H1 (cell line): ENCODE results near the gene CAMKMT.

Source experiments
- CEBPB ChIP-seq: IDR thresholded peaks from 2 replicates; pipeline ENCODE4 v1.6.1; 2012; ENCODE audit warnings: low read depth, low read length
- KDM1A ChIP-seq: fragments of 200-600, 300-600 bp; sonication (generic); IDR thresholded peaks from 2 replicates; pipeline ENCODE4 v1.7.1; 2016; ENCODE audit warnings: mild to moderate bottlenecking, low read length, borderline replicate concordance
- MAFK ChIP-seq: IDR thresholded peaks from 2 replicates; pipeline ENCODE4 v1.6.1; 2012; ENCODE audit warnings: low read depth, mild to moderate bottlenecking, improper control_type of control experiment, low read length
- MAX ChIP-seq: IDR thresholded peaks from 2 replicates; pipeline ENCODE4 v1.6.1; 2012; ENCODE audit warnings: inconsistent platforms
- POLR2A ChIP-seq, 2 experiments: IDR thresholded peaks; 1 replicate in 1 of 2; 2 replicates in 1 of 2; pipeline ENCODE4 v1.6.1; 2011; ENCODE audit warnings: low read depth in 2 of 2, low read length in 2 of 2, mild to moderate bottlenecking in 2 of 2; ENCODE audit errors: control extremely low read depth in 1 of 2
- POLR2AphosphoS5 ChIP-seq: IDR thresholded peaks from 2 replicates; pipeline ENCODE4 v1.6.1; 2011; ENCODE audit warnings: low read depth, low read length
- RXRA ChIP-seq: IDR thresholded peaks from 2 replicates; pipeline ENCODE4 v1.6.1; 2011; ENCODE audit warnings: low read depth, mild to moderate bottlenecking, low read length, moderate library complexity; ENCODE audit not compliant: insufficient read depth
- TAF1 ChIP-seq: IDR thresholded peaks from 2 replicates; pipeline ENCODE4 v1.6.1; 2011; ENCODE audit warnings: mild to moderate bottlenecking, low read depth, low read length
- TF ChIP-seq, protein P1 (sequence below), 3 experiments: IDR thresholded peaks; 1 replicate in 2 of 3; 2 replicates in 1 of 3; pipeline versions ENCODE4 v1.5.1 to v1.6.1; 2011; ENCODE audit warnings: low read length in 3 of 3, mild to moderate bottlenecking in 3 of 3, inconsistent platforms in 2 of 3, low read depth in 1 of 3, moderate library complexity in 1 of 3; ENCODE audit not compliant: insufficient read depth in 1 of 3; ENCODE audit errors: control extremely low read depth in 1 of 3
- TF ChIP-seq, protein P2 (sequence below): IDR thresholded peaks from 2 replicates; pipeline ENCODE4 v1.6.1; 2012; ENCODE audit warnings: low read length, inconsistent platforms

DNA sequence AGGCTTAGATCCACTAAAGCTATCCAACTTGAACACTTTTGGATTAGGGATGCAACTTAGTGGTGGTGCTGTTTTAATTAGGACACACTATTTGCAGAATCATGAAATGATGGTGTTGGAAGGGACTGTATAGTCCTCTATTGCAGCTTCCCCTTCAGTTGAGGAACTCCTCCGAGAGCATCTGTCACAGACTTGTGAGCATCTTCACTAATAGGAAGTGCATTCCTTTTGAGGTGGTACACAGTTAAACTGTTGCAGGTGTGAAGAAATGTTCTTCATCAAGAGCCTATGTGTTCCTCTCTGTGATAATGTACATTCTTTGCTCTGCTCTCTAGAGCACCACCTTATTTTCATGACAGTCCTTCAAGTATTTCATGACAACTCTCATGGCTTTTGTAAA is 197.4 kb downstream of the CAMKMT start:
- TF ChIP-seq, protein P1, sequence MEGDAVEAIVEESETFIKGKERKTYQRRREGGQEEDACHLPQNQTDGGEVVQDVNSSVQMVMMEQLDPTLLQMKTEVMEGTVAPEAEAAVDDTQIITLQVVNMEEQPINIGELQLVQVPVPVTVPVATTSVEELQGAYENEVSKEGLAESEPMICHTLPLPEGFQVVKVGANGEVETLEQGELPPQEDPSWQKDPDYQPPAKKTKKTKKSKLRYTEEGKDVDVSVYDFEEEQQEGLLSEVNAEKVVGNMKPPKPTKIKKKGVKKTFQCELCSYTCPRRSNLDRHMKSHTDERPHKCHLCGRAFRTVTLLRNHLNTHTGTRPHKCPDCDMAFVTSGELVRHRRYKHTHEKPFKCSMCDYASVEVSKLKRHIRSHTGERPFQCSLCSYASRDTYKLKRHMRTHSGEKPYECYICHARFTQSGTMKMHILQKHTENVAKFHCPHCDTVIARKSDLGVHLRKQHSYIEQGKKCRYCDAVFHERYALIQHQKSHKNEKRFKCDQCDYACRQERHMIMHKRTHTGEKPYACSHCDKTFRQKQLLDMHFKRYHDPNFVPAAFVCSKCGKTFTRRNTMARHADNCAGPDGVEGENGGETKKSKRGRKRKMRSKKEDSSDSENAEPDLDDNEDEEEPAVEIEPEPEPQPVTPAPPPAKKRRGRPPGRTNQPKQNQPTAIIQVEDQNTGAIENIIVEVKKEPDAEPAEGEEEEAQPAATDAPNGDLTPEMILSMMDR (IDR thresholded peaks at IDR 0.05; ENCODE audit: control extremely low read depth in 1 of 3, insufficient read depth in 1 of 3, low read depth in 1 of 3, low read length in 3 of 3), result no peak
- TF ChIP-seq MAX, result no peak
- TF ChIP-seq KDM1A, result no peak
- no peak for TF ChIP-seq POLR2A (IDR thresholded peaks at IDR 0.05; ENCODE audit: control extremely low read depth in 1 of 2, low read depth in 2 of 2, low read length in 2 of 2)
- no peak for TF ChIP-seq TAF1
- no peak for TF ChIP-seq MAFK
- no peak for TF ChIP-seq CEBPB
- no peak for TF ChIP-seq RXRA
- TF ChIP-seq POLR2AphosphoS5, result no peak
- TF ChIP-seq, protein P2, sequence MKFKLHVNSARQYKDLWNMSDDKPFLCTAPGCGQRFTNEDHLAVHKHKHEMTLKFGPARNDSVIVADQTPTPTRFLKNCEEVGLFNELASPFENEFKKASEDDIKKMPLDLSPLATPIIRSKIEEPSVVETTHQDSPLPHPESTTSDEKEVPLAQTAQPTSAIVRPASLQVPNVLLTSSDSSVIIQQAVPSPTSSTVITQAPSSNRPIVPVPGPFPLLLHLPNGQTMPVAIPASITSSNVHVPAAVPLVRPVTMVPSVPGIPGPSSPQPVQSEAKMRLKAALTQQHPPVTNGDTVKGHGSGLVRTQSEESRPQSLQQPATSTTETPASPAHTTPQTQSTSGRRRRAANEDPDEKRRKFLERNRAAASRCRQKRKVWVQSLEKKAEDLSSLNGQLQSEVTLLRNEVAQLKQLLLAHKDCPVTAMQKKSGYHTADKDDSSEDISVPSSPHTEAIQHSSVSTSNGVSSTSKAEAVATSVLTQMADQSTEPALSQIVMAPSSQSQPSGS, result no peak
